ENCODE data around the gene MDGA2. TPM values are rescaled to one million over a fixed set of nuclear protein-coding genes. Genes with fewer than 3 reads are reported as not detected.

The MDGA2 gene
- total and polyA plus RNA-seq, 2 of the 8 experiments (the other 6 are each of a cell fraction or from before 2014, with no cell fraction given): 0.11 to 0.69 TPM

DNA sequence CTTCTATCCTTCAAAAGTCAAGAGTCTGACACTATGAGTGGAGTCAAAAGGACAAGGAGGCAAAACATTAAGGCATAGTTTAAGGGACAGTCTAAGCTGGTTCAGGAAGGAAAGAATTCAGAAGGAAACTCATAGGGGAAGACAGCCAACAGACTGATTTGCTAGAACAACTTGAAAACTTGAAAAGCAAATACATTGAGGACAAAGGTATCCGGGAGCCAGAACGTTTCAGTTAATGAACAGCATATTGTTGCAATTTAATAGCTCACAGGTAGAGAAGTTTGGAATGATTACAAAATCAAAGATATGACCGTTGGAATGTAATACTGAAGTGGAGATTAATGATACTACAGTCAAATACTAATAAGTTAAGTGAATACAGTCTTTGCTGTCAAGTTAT is 711.0 kb downstream of the MDGA2 start:
- no peak overlapping the region for H2AK5ac ChIP-seq (ENCODE audit: low read depth, low read length)

More for the DNA sequence above, 711.0 kb downstream of the MDGA2 start:
- CTCF ChIA-PET (ENCODE audit: partially characterized antibody): interaction anchor here (0.6 to 1.2 kb wide), 3 partner anchors 13 to 312 kb away, joined by 3 to 4 read pairs (median 3); no protein-coding TSS in a partner anchor
- POLR2A ChIA-PET (ENCODE audit: partially characterized antibody): no interaction called here
- Histone ChIP-seq H2AFZ (ENCODE audit: low read length) (no peak overlapping the region), H3K18ac (ENCODE audit: extremely low read depth, low read length) (no peak overlapping the region), H3K23me2 (ENCODE audit: low read depth, low read length) (no peaks in the 10 kb centered on the region), H2BK120ac (replicated peaks; ENCODE audit: low read depth, low read length) (no peak overlapping the region), H2BK15ac (ENCODE audit: low read length) (no peak overlapping the region), H3K27ac (ENCODE audit: low read depth, low read length) (no peak overlapping the region), H2BK12ac (ENCODE audit: low read depth, low read length) (no peak overlapping the region), H3K79me2 (ENCODE audit: control insufficient read depth in 1 of 2, insufficient read depth in 2 of 2, low read length in 2 of 2) (no peaks in the 10 kb centered on the region), H4K8ac (ENCODE audit: extremely low read depth, insufficient read depth, low read length) (no peak overlapping the region), H3K14ac (ENCODE audit: insufficient read length) (no peak overlapping the region), H3K23ac (ENCODE audit: insufficient read length) (no peak overlapping the region), H3K79me1 (ENCODE audit: low read depth, low read length) (no peaks in the 10 kb centered on the region), H4K91ac (replicated peaks; ENCODE audit: insufficient read length, low read length) (no peak overlapping the region), H3K4ac (replicated peaks; ENCODE audit: insufficient read length, low read depth, low read length) (no peak overlapping the region), H2BK5ac (ENCODE audit: low read depth, low read length) (no peak overlapping the region), H3K4me1 (replicated peaks in 1 of 4; ENCODE audit: control insufficient read depth in 3 of 4, insufficient read depth in 4 of 4, low read length in 3 of 4) (no peaks in the 10 kb centered on the region), H3K9me3 (ENCODE audit: insufficient read depth in 2 of 2, low read depth in 1 of 2, low read length in 1 of 2) (no peaks in the 10 kb centered on the region), H4K20me1 (replicated peaks in 1 of 2; ENCODE audit: control insufficient read depth in 1 of 2, insufficient read depth in 2 of 2, low read length in 2 of 2) (no peaks in the 10 kb centered on the region), H3K9ac (replicated peaks in 1 of 4; ENCODE audit: extremely low read depth in 1 of 4, low read depth in 3 of 4, low read length in 3 of 4) (no peak overlapping the region), H3K4me2 (ENCODE audit: insufficient read depth in 1 of 2, low read depth in 2 of 2, low read length in 2 of 2) (no peak overlapping the region), H3K36me3 (ENCODE audit: control insufficient read depth in 2 of 4, insufficient read depth in 4 of 4, low read length in 3 of 4) (no peaks in the 10 kb centered on the region), H2BK20ac (ENCODE audit: low read length) (no peak overlapping the region), H3K4me3 (ENCODE audit: extremely low read depth in 1 of 4, insufficient read depth in 2 of 4, low read depth in 3 of 4, low read length in 4 of 4) (no peak overlapping the region), H4K5ac (ENCODE audit: insufficient read length, low read depth, low read length) (no peak overlapping the region), H3K27me3 (replicated peaks in 1 of 4; ENCODE audit: control insufficient read depth in 3 of 4, extremely low read depth in 1 of 4, insufficient read depth in 3 of 4, low read length in 3 of 4) (no peaks in the 10 kb centered on the region), H3K56ac (replicated peaks; ENCODE audit: insufficient read length, low read depth, low read length) (no peak overlapping the region)
- WGBS, 2 experiments (ENCODE audit: extremely low coverage in 1 of 2, insufficient coverage in 1 of 2, insufficient read length in 1 of 2, insufficient replicate concordance in 2 of 2, low coverage in 1 of 2, low lambda C conversion rate in 2 of 2, missing lambda C conversion rate in 1 of 2): 88% methylated on average over 3 of the region's 3 CpGs; no CpG with 5 or more reads in 1 of the 2 experiments
- TF ChIP-seq CBX5 (IDR thresholded peaks at IDR 0.05; ENCODE audit: low read depth, low read length): no peak
- TF ChIP-seq EGR1 (IDR thresholded peaks at IDR 0.05; ENCODE audit: borderline replicate concordance, low read depth, low read length): no peak
- TF ChIP-seq, protein P1, sequence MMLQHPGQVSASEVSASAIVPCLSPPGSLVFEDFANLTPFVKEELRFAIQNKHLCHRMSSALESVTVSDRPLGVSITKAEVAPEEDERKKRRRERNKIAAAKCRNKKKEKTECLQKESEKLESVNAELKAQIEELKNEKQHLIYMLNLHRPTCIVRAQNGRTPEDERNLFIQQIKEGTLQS (IDR thresholded peaks at IDR 0.05; ENCODE audit: insufficient read depth, low read depth, low read length): no peak
- TF ChIP-seq YY1 (IDR thresholded peaks at IDR 0.05; ENCODE audit: low read depth, low read length): no peak
- TF ChIP-seq CEBPB (IDR thresholded peaks at IDR 0.05; ENCODE audit: low read depth, low read length): no peak
- no peak for TF ChIP-seq EP300 (IDR thresholded peaks at IDR 0.05; ENCODE audit: borderline replicate concordance in 1 of 2, low read depth in 2 of 2, low read length in 2 of 2)
- no peak for TF ChIP-seq KDM4A (IDR thresholded peaks at IDR 0.05; ENCODE audit: low read depth, low read length, severe bottlenecking)
- no peak for TF ChIP-seq RFX5 (IDR thresholded peaks at IDR 0.05; ENCODE audit: borderline replicate concordance, low read depth, low read length)
- TF ChIP-seq, protein P2, sequence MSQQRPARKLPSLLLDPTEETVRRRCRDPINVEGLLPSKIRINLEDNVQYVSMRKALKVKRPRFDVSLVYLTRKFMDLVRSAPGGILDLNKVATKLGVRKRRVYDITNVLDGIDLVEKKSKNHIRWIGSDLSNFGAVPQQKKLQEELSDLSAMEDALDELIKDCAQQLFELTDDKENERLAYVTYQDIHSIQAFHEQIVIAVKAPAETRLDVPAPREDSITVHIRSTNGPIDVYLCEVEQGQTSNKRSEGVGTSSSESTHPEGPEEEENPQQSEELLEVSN (IDR thresholded peaks at IDR 0.05): no peak
- DNase-seq (ENCODE audit: low read depth in 1 of 2, low spot score in 2 of 2): no peak
- no peak for FAIRE-seq

Measured in H1 (cell line).